Measurements from ENCODE around the gene MRE11.

DNA sequence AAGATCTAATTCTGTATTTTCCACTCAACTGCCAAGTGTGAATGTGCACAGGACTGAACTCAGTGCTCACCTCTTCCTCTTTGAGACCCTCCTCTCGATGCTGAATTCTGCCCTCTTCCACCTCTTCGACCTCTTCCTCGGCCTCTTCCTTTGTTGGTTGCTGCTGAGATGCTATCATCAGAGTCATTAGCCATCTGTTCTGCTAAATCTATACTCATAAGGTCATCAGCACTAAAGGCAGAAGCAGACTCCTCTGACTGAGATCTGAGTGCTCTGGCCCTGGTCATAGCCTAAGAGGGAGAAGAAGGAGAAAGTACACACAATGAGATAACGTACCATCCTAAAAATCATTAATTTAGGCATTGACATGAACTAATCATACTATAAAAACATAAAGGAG lies 46.5 kb downstream of the MRE11 start:
- TF ChIP-seq ZFX (IDR thresholded peaks at IDR 0.05) = no peak
- TF ChIP-seq, protein P1, sequence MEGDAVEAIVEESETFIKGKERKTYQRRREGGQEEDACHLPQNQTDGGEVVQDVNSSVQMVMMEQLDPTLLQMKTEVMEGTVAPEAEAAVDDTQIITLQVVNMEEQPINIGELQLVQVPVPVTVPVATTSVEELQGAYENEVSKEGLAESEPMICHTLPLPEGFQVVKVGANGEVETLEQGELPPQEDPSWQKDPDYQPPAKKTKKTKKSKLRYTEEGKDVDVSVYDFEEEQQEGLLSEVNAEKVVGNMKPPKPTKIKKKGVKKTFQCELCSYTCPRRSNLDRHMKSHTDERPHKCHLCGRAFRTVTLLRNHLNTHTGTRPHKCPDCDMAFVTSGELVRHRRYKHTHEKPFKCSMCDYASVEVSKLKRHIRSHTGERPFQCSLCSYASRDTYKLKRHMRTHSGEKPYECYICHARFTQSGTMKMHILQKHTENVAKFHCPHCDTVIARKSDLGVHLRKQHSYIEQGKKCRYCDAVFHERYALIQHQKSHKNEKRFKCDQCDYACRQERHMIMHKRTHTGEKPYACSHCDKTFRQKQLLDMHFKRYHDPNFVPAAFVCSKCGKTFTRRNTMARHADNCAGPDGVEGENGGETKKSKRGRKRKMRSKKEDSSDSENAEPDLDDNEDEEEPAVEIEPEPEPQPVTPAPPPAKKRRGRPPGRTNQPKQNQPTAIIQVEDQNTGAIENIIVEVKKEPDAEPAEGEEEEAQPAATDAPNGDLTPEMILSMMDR (conservative IDR thresholded peaks at IDR 0.05) = no peak

All from C4-2B (cell line).